ENCODE results near the gene PARP8.

Gene PARP8

DNA sequence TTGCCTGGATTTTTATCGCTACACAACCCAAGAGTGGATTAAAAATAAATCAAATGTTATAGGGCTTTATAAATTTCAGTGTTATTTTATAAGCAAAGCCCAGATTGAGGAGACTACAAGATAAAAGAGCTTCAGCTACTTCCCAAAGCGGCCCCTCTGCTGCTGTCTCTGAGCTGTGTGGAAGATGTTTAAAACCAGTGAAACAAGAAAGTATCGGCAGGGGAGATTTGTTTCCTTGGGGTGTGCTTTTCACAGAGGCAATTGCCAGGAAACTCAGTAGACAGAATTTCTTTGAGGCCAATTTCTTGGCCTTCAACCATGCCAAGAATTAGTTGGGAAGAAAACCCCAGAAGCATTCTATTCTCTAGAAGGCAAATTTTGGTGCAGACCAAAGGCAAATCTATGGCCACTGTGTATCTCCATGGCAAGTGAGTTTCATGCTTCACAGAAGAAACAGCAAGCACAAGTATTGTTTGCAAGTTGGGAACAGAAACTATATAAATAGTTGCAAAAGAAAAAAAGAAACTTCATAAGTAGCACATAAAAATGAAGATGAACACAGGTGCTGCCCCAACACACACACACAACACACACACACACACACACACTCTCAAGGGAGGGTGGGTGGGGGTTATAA, 197.2 kb downstream of the PARP8 start:
- H3K9me3 ChIP-seq (ENCODE audit: control insufficient read depth, insufficient read depth, low read length) = no peaks in the 10 kb centered on the region
- no peaks in the 10 kb centered on the region for H3K4me1 ChIP-seq (ENCODE audit: control insufficient read depth, insufficient read depth, low read length)
- no peaks in the 10 kb centered on the region for H3K36me3 ChIP-seq (ENCODE audit: control insufficient read depth, insufficient read depth, low read length)
- H3K27me3 ChIP-seq (ENCODE audit: control insufficient read depth, insufficient read depth, low read length) = no peaks in the 10 kb centered on the region
- H3K4me3 ChIP-seq (ENCODE audit: low read depth, low read length) = no peak overlapping the region
- no peak overlapping the region for H3K9ac ChIP-seq (ENCODE audit: low read depth, low read length)

- no peaks in the 10 kb centered on the region for H3K27me3 ChIP-seq (ENCODE audit: control insufficient read depth, insufficient read depth, low read length)
- no peaks in the 10 kb centered on the region for H3K9me3 ChIP-seq (ENCODE audit: control insufficient read depth, insufficient read depth, low read length)
- no peaks in the 10 kb centered on the region for H3K36me3 ChIP-seq (ENCODE audit: control insufficient read depth, insufficient read depth, low read length)
- no peaks in the 10 kb centered on the region for H3K4me1 ChIP-seq (ENCODE audit: control insufficient read depth, insufficient read depth, low read length)
- H3K9ac ChIP-seq (ENCODE audit: low read depth, low read length) = no peak overlapping the region
- no peak overlapping the region for H3K4me3 ChIP-seq (ENCODE audit: low read depth, low read length)
Measured at GRCh38 chr5:50864466-50864865, 198.0 kb downstream of the PARP8 start.

DNA sequence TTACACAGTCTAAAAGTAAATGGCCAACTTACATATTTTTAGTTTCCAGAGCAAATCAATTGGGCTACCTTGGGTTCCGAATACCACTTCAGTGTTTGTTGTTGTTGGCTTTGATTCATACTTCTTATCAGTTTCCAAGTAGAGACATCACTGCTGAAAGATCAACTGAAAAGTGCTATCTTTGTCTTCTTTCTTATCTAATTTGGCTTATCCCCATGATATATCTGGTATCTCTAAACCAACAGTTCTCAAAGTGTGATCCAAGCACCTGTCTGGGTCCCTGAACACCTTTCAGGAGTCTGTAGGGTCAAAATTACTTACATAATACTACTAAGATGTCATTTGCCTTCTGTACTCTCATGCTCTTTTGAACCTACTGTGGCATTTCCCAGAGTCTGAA, 200.0 kb downstream of the PARP8 start:
- no peak overlapping the region for H3K9ac ChIP-seq (ENCODE audit: low read depth, low read length)
- H3K36me3 ChIP-seq (ENCODE audit: control insufficient read depth, insufficient read depth, low read length) = no peaks in the 10 kb centered on the region
- no peak overlapping the region for H3K4me3 ChIP-seq (ENCODE audit: low read depth, low read length)
- no peaks in the 10 kb centered on the region for H3K27me3 ChIP-seq (ENCODE audit: control insufficient read depth, insufficient read depth, low read length)
- H3K4me1 ChIP-seq (ENCODE audit: control insufficient read depth, insufficient read depth, low read length) = no peaks in the 10 kb centered on the region
- H3K9me3 ChIP-seq (ENCODE audit: control insufficient read depth, insufficient read depth, low read length) = no peaks in the 10 kb centered on the region

GRCh38 chr5:50867140-50867539, 200.7 kb downstream of the PARP8 start:
- Histone ChIP-seq H3K27me3 (ENCODE audit: control insufficient read depth, insufficient read depth, low read length) (no peaks in the 10 kb centered on the region), H3K9ac (ENCODE audit: low read depth, low read length) (no peak overlapping the region), H3K36me3 (ENCODE audit: control insufficient read depth, insufficient read depth, low read length) (no peaks in the 10 kb centered on the region), H3K9me3 (ENCODE audit: control insufficient read depth, insufficient read depth, low read length) (no peaks in the 10 kb centered on the region), H3K4me1 (ENCODE audit: control insufficient read depth, insufficient read depth, low read length) (no peaks in the 10 kb centered on the region), H3K4me3 (ENCODE audit: low read depth, low read length) (no peak overlapping the region)

GRCh38 chr5:50873595-50874277, 207.3 kb downstream of the PARP8 start:
- Histone ChIP-seq H3K27me3 (ENCODE audit: control insufficient read depth, insufficient read depth, low read length) (no peaks in the 10 kb centered on the region), H3K9me3 (ENCODE audit: control insufficient read depth, insufficient read depth, low read length) (no peaks in the 10 kb centered on the region), H3K4me1 (ENCODE audit: control insufficient read depth, insufficient read depth, low read length) (no peaks in the 10 kb centered on the region), H3K9ac (ENCODE audit: low read depth, low read length) (no peak overlapping the region), H3K36me3 (ENCODE audit: control insufficient read depth, insufficient read depth, low read length) (no peaks in the 10 kb centered on the region), H3K4me3 (ENCODE audit: low read depth, low read length) (no peak overlapping the region)

GRCh38 chr5:50874306-50875001, 208.0 kb downstream of the PARP8 start:
- no peaks in the 10 kb centered on the region for H3K9me3 ChIP-seq (ENCODE audit: control insufficient read depth, insufficient read depth, low read length)
- no peaks in the 10 kb centered on the region for H3K4me1 ChIP-seq (ENCODE audit: control insufficient read depth, insufficient read depth, low read length)
- H3K27me3 ChIP-seq (ENCODE audit: control insufficient read depth, insufficient read depth, low read length) = no peaks in the 10 kb centered on the region
- H3K4me3 ChIP-seq (ENCODE audit: low read depth, low read length) = no peak overlapping the region
- no peaks in the 10 kb centered on the region for H3K36me3 ChIP-seq (ENCODE audit: control insufficient read depth, insufficient read depth, low read length)
- no peak overlapping the region for H3K9ac ChIP-seq (ENCODE audit: low read depth, low read length)

DNA sequence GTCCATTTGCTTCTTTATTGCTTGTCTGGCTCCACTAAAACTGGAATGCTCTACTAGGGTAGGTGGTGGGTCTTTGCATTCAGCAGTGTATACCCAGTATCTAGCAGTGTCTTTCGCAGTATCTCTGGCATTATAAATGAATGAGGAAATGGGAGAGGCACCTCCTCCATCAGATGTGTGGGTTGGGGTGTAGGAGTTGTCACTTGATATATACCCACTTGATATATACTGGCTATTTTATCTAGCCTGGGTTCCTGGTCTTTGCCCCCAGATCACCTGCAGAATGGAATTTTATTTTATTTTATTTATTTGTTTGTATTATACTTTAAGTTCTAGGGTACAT, 208.5 kb downstream of the PARP8 start:
- no peaks in the 10 kb centered on the region for H3K36me3 ChIP-seq (ENCODE audit: control insufficient read depth, insufficient read depth, low read length)
- no peaks in the 10 kb centered on the region for H3K9me3 ChIP-seq (ENCODE audit: control insufficient read depth, insufficient read depth, low read length)
- H3K9ac ChIP-seq (ENCODE audit: low read depth, low read length) = no peak overlapping the region
- H3K4me3 ChIP-seq (ENCODE audit: low read depth, low read length) = no peak overlapping the region
- H3K27me3 ChIP-seq (ENCODE audit: control insufficient read depth, insufficient read depth, low read length) = no peaks in the 10 kb centered on the region
- H3K4me1 ChIP-seq (ENCODE audit: control insufficient read depth, insufficient read depth, low read length) = no peaks in the 10 kb centered on the region

DNA sequence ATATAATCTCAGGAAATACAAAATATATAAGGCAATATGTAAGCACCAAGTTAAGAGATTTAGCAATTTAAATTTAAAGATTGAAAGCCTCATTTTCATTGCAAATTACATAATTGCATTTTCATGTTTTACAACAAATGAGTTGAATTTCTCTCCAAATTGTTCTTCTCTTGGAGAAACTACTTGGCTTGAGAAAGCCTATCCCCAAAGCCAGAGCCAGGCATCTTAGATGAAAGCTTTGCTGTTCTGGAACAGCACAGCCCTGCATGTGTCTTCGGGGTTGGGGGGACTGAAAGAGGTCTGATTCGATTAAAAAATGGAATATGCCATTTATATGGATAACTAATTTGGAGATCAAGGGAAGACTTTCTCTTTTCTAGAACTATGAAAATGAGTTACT, 212.0 kb downstream of the PARP8 start:
- Histone ChIP-seq H3K9ac (ENCODE audit: low read depth, low read length) (no peak overlapping the region), H3K4me3 (ENCODE audit: low read depth, low read length) (no peak overlapping the region), H3K36me3 (ENCODE audit: control insufficient read depth, insufficient read depth, low read length) (no peaks in the 10 kb centered on the region), H3K4me1 (ENCODE audit: control insufficient read depth, insufficient read depth, low read length) (no peaks in the 10 kb centered on the region), H3K27me3 (ENCODE audit: control insufficient read depth, insufficient read depth, low read length) (no peaks in the 10 kb centered on the region), H3K9me3 (ENCODE audit: control insufficient read depth, insufficient read depth, low read length) (no peaks in the 10 kb centered on the region)

DNA sequence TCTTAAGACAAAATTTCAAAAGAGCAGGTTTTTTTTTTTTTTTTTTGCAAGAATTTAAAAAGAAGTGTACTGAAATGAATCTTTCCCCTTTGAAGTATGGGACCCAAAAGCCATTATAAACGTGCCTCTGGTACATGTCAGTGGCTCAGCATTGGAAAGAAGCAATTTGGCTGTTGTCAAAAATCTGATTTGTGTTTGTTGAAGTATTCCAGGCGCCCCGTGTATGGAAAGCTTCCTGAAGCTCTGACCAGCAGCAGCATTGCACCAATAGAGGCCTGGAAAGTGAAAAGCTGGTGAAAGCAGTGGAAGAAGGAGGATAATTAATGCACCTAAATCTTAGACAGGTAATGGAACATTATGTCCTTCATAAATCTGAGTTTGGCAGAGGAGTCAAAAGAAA, 215.0 kb downstream of the PARP8 start:
- Histone ChIP-seq H3K9ac (ENCODE audit: low read depth, low read length) (no peak overlapping the region), H3K4me3 (ENCODE audit: low read depth, low read length) (no peak overlapping the region), H3K4me1 (ENCODE audit: control insufficient read depth, insufficient read depth, low read length) (no peaks in the 10 kb centered on the region), H3K36me3 (ENCODE audit: control insufficient read depth, insufficient read depth, low read length) (no peaks in the 10 kb centered on the region), H3K27me3 (ENCODE audit: control insufficient read depth, insufficient read depth, low read length) (no peaks in the 10 kb centered on the region), H3K9me3 (ENCODE audit: control insufficient read depth, insufficient read depth, low read length) (no peaks in the 10 kb centered on the region)

DNA sequence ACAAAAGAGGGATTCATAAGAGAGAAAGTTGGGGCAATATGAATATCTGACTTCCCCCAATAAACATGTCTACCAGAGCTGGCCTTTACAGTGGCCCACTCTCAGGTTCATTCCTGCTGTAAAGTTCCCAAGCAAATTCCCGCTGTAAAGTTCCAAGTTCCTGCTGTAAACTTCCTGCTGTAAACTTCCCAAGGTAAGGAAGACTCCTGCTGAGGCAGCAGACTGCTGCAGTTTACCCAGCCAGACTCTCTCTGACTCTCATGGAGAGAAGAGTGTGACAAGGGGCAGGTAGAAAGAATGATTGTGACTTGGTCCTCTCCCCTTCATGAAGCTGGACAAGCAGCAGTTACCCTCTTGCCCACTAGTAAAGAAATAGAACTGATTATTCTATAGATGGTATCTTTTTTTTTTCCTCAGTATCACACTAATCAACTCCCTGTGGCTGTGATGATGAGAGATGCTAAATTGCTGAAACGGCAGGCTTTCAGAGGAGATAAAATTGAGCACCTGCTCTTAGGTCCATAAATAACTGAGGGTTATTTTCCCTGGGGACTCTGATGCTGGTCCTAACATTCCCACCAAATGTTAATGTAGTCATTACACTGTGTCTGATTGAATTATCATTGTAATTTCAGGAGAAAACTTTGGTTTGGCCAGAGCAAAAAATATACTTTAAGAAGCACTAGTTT, 220.4 kb downstream of the PARP8 start:
- Histone ChIP-seq H3K36me3 (ENCODE audit: control insufficient read depth, insufficient read depth, low read length) (no peaks in the 10 kb centered on the region), H3K4me1 (ENCODE audit: control insufficient read depth, insufficient read depth, low read length) (no peaks in the 10 kb centered on the region), H3K9ac (ENCODE audit: low read depth, low read length) (no peak overlapping the region), H3K4me3 (ENCODE audit: low read depth, low read length) (no peak overlapping the region), H3K9me3 (ENCODE audit: control insufficient read depth, insufficient read depth, low read length) (no peaks in the 10 kb centered on the region), H3K27me3 (ENCODE audit: control insufficient read depth, insufficient read depth, low read length) (no peaks in the 10 kb centered on the region)

GRCh38 chr5:50887889-50888633, 221.6 kb downstream of the PARP8 start:
- Histone ChIP-seq H3K9me3 (ENCODE audit: control insufficient read depth, insufficient read depth, low read length) (no peaks in the 10 kb centered on the region), H3K36me3 (ENCODE audit: control insufficient read depth, insufficient read depth, low read length) (no peaks in the 10 kb centered on the region), H3K4me1 (ENCODE audit: control insufficient read depth, insufficient read depth, low read length) (no peaks in the 10 kb centered on the region), H3K4me3 (ENCODE audit: low read depth, low read length) (no peak overlapping the region), H3K9ac (ENCODE audit: low read depth, low read length) (no peak overlapping the region), H3K27me3 (ENCODE audit: control insufficient read depth, insufficient read depth, low read length) (no peaks in the 10 kb centered on the region)
